B cell (primary cell): ENCODE measurements around the gene PHLPP1.

Experiments used
- EZH2 ChIP-seq: IDR thresholded peaks from 2 replicates; pipeline ENCODE4 v1.6.1; 2012; ENCODE audit warnings: borderline replicate concordance, low read depth, mild to moderate bottlenecking, moderate library complexity, low read length; ENCODE audit not compliant: insufficient read depth, poor library complexity, severe bottlenecking
- TF ChIP-seq, protein P1 (sequence below): fragments of 200-600 bp; IDR thresholded peaks from one replicate; pipeline ENCODE4 v1.8.0; 2022; ENCODE audit warnings: antibody characterized with exemption, mild to moderate bottlenecking

DNA sequence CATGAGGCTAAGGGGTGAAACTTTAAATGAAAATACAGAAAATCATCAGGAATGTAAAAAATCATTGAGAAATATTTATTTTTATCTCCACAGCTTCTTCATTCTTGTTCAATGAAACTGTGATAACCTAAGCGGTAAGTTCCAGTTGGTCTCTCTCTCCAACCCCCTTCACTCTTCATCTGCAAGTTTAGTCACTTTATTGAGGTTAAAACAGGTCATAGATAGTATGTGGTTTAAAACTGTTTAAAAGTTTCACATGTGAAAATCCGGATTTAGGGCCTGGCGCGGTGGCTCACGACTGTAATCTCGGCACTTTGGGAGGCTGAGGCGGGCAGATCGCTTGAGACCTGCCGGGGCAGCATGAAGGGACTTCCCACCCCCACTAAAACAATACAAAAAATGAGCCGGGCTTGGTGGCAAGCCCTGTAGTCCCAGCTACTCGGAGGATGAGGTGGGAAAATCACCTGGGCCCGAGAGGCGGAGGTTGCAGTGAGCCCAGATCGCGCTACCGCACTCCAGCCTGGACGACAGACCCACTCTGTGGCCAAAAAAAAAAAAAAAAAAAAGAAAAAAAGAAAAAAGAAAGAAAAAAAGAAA is 1.6 kb upstream of the PHLPP1 start:
- TF ChIP-seq, protein P1, sequence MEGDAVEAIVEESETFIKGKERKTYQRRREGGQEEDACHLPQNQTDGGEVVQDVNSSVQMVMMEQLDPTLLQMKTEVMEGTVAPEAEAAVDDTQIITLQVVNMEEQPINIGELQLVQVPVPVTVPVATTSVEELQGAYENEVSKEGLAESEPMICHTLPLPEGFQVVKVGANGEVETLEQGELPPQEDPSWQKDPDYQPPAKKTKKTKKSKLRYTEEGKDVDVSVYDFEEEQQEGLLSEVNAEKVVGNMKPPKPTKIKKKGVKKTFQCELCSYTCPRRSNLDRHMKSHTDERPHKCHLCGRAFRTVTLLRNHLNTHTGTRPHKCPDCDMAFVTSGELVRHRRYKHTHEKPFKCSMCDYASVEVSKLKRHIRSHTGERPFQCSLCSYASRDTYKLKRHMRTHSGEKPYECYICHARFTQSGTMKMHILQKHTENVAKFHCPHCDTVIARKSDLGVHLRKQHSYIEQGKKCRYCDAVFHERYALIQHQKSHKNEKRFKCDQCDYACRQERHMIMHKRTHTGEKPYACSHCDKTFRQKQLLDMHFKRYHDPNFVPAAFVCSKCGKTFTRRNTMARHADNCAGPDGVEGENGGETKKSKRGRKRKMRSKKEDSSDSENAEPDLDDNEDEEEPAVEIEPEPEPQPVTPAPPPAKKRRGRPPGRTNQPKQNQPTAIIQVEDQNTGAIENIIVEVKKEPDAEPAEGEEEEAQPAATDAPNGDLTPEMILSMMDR: no peak
- no peak for TF ChIP-seq EZH2
